ENCODE results near the gene WDFY4.

DNA sequence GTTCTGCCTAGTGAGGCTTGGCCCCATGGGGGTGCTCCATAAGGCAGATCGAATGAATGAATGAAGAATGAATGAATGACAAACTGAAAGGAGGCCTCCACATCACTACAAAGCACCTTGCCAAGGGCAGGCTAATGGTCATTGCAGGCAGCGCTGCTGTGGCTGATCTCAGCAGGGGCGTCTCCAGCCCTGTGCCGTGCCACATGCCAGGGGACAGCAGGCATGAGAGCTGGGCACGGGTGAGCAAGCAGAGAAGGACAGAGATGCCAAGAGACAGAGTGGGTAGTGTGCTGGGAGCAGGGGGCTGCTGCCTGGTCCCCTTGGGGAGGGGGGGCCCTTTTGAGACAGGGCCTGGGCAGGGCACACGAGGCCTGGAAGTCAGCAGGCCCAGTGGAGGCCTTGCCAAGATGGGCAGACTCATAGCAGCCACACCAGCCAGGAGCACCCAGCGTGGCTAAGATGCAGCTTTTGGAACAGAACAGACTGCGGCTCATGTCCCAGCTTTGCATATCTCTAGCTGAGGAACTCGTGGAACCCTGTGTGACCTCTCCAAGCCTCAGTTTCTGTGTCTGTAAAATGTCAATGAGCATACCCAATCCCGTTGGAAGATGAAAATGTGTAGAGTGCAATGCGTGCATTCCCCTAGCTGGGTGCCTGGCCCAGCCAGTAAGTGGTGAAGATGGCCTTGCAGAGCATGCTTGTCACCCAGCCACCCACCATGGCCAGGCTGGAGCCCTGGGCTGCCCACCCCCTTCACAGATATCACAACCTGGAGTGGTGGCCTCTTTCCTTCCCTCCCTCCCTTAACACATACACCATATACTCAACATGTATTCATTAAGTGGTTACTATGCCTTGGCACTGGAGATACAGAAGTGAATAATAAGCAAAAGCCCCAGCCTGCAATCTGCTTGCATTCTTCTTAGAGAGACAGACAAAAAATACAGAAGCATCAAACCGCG, 316.0 kb downstream of the WDFY4 start:
- TF ChIP-seq, protein P1, sequence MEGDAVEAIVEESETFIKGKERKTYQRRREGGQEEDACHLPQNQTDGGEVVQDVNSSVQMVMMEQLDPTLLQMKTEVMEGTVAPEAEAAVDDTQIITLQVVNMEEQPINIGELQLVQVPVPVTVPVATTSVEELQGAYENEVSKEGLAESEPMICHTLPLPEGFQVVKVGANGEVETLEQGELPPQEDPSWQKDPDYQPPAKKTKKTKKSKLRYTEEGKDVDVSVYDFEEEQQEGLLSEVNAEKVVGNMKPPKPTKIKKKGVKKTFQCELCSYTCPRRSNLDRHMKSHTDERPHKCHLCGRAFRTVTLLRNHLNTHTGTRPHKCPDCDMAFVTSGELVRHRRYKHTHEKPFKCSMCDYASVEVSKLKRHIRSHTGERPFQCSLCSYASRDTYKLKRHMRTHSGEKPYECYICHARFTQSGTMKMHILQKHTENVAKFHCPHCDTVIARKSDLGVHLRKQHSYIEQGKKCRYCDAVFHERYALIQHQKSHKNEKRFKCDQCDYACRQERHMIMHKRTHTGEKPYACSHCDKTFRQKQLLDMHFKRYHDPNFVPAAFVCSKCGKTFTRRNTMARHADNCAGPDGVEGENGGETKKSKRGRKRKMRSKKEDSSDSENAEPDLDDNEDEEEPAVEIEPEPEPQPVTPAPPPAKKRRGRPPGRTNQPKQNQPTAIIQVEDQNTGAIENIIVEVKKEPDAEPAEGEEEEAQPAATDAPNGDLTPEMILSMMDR (IDR thresholded peaks at IDR 0.05): no peak
- TF ChIP-seq POLR2AphosphoS5 (IDR thresholded peaks at IDR 0.05): no peak
- TF ChIP-seq POLR2A (IDR thresholded peaks at IDR 0.05): no peak
- no peak for TF ChIP-seq EP300 (IDR thresholded peaks at IDR 0.05)
